ENCODE measurements around the gene ZYG11B. TPM values are rescaled to one million over a fixed set of nuclear protein-coding genes. Genes with fewer than 3 reads are reported as not detected.
"Not testable (repeated sequence)": the region's sequence is repeated elsewhere in the genome, so short reads cannot be mapped to it uniquely, and the experiment has no call there.

ZYG11B gene
- polyA plus RNA-seq, 1 experiment, result 26.1 TPM

DNA sequence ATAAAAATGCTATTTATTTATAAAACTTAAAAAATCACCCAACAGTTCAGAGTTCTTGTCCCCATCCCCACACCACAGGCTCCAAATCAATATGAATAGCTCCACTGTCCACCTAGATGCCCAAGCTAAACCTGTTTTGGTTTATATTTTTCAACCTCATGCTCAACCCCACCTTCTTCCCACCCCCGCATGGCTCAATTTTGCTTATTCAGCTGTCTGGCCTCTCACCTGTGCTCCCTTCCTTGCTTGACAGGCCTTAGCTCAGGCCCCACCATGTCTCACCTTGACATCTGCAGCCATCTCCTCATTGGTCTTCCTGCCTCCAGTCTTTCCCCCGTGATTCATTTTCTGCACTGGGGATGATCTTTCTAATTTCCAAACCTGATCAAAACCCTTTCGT, 45.9 kb upstream of the ZYG11B start:
- TF ChIP-seq, protein P1, sequence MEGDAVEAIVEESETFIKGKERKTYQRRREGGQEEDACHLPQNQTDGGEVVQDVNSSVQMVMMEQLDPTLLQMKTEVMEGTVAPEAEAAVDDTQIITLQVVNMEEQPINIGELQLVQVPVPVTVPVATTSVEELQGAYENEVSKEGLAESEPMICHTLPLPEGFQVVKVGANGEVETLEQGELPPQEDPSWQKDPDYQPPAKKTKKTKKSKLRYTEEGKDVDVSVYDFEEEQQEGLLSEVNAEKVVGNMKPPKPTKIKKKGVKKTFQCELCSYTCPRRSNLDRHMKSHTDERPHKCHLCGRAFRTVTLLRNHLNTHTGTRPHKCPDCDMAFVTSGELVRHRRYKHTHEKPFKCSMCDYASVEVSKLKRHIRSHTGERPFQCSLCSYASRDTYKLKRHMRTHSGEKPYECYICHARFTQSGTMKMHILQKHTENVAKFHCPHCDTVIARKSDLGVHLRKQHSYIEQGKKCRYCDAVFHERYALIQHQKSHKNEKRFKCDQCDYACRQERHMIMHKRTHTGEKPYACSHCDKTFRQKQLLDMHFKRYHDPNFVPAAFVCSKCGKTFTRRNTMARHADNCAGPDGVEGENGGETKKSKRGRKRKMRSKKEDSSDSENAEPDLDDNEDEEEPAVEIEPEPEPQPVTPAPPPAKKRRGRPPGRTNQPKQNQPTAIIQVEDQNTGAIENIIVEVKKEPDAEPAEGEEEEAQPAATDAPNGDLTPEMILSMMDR (IDR thresholded peaks at IDR 0.05; ENCODE audit: low read depth, low read length), result no peak
- H3K27ac ChIP-seq (ENCODE audit: low read depth, low read length), result no peak overlapping the region
- H3K27me3 ChIP-seq (ENCODE audit: control insufficient read depth, insufficient read depth, low read length), result no peaks in the 10 kb centered on the region
- DNase-seq (ENCODE audit: low read depth, low spot score), result no peak
- CTCF ChIA-PET, result interaction anchor here (0.6 kb wide), 1 partner anchor 60 kb away, joined by 5 read pairs; no protein-coding TSS in a partner anchor
- POLR2A ChIA-PET, result no interaction called here
- no peak overlapping the region for H3K4me3 ChIP-seq (ENCODE audit: low read depth, low read length)
- no peaks in the 10 kb centered on the region for H3K9me3 ChIP-seq (ENCODE audit: control insufficient read depth, insufficient read depth, low read length)

DNA sequence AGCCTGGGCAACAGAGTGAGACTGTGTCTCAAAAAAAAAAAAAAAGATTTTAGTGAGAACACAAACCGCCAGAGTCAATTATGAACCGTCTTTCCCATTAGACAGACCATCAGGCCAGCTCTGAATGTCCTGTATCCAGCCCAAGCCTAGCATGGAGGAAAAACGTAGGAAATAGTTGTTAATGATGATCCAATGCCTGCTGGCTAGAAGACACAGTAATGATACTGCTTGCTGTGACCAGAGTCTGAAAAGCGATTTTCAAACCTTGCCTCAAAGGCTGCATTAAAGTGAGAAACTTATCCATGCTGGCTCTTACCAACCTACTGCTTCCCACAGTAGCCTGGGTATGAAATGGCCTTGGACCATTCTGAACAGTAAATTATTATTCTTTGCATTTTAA, 45.1 kb upstream of the ZYG11B start:
- Histone ChIP-seq H3K27ac (ENCODE audit: low read depth, low read length) (no peak overlapping the region), H3K27me3 (ENCODE audit: control insufficient read depth, insufficient read depth, low read length) (no peaks in the 10 kb centered on the region), H3K4me3 (ENCODE audit: low read depth, low read length) (no peak overlapping the region), H3K9me3 (ENCODE audit: control insufficient read depth, insufficient read depth, low read length) (no peaks in the 10 kb centered on the region)
- ChIA-PET POLR2A (no interaction called here), CTCF (no interaction called here)
- TF ChIP-seq, protein P1 (IDR thresholded peaks at IDR 0.05; ENCODE audit: low read depth, low read length), result no peak
- DNase-seq (ENCODE audit: low read depth, low spot score), result no peak

DNA sequence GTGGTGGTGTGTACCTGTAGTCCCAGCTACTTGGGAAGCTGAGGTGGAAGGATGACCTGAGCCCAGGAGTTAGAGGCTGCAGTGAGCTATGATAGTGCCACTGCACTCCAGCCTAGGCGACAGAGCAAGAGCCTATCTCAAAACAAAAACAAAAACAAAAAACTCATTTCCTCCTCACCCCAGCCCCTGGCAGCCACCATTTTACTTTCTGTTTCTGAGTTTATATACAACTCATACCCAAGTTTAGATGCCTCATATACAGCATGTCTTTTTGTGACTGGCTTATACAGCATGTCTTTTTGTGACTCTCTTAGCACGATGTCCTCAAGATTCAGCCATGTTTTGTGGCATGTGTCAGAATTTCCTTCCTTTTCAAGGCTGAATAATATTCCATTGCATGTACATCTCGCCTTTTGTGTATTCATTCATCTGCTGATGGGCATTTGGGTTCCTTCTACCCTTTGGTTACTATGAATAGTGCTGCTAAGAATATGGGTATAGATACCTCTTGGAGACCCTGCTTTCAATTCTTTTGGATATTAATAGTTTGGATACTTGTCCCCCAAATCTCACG, 42.8 kb upstream of the ZYG11B start:
- no peak for DNase-seq (ENCODE audit: low read depth, low spot score)
- no peak overlapping the region for H3K27ac ChIP-seq (ENCODE audit: low read depth, low read length)
- H3K9me3 ChIP-seq (ENCODE audit: control insufficient read depth, insufficient read depth, low read length), result no peaks in the 10 kb centered on the region
- H3K27me3 ChIP-seq (ENCODE audit: control insufficient read depth, insufficient read depth, low read length), result no peaks in the 10 kb centered on the region
- CTCF ChIA-PET, result no interaction called here
- POLR2A ChIA-PET, result no interaction called here
- TF ChIP-seq, protein P1 (IDR thresholded peaks at IDR 0.05; ENCODE audit: low read depth, low read length), result no peak
- H3K4me3 ChIP-seq (ENCODE audit: low read depth, low read length), result no peak overlapping the region

DNA sequence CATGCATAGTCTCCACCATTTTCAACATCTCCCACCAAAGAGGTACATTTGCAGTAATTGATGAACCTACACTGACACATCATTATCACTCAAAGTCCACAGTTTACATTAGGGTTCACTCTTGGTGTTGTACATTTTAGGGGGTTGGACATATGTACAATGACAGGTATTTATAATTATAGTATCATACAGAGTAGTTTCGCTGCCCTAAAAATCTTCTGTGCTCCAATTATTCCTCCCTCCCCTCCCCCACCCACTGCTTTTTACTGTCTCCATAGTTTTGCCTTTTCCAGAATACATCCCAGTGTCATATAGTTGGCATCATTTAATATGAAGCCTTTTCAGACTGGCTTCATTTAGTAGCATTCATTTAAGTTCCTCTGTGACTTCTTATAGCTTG, 41.7 kb upstream of the ZYG11B start:
- Histone ChIP-seq H3K27ac (ENCODE audit: low read depth, low read length) (no peak overlapping the region), H3K9me3 (ENCODE audit: control insufficient read depth, insufficient read depth, low read length) (no peaks in the 10 kb centered on the region), H3K4me3 (ENCODE audit: low read depth, low read length) (no peak overlapping the region), H3K27me3 (ENCODE audit: control insufficient read depth, insufficient read depth, low read length) (no peaks in the 10 kb centered on the region)
- TF ChIP-seq, protein P1 (IDR thresholded peaks at IDR 0.05; ENCODE audit: low read depth, low read length), result no peak
- DNase-seq (ENCODE audit: low read depth, low spot score), result no peak
- ChIA-PET CTCF (interaction anchor here (0.6 to 1.3 kb wide), 4 partner anchors 10 to 787 kb away, joined by 3 to 15 read pairs (median 3); no protein-coding TSS in a partner anchor), POLR2A (no interaction called here)

DNA sequence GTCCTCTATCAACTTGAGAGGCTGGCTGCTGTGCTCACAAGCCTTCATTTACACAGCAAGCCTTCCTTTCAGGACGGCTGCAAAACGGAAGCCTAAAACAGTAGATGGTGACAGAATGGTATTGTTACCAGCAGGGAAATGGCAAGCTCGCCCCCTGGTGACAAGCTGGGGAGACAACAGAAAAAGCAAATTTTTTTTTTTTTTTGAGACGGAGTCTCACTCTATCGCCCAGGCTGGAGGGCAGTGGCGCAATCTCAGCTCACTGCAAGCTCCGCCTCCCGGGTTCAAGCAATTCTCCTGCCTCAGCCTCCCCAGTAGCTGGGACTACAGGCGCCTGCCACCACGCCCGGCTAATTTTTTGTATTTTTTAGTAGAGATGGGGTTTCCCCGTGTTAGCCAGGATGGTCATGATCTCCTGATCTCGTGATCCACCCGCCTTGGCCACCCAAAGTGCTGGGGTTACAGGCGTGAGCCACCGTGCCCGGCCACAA, 39.9 kb upstream of the ZYG11B start:
- not testable (repeated sequence) for DNase-seq (ENCODE audit: low read depth, low spot score); H3K27me3 ChIP-seq (ENCODE audit: control insufficient read depth, insufficient read depth, low read length)
- POLR2A ChIA-PET, result interaction anchor here (0.7 kb wide), 1 partner anchor 133 kb away, joined by 6 read pairs; the partner anchor contains the start of gene TUT4

More for the DNA sequence above, 39.9 kb upstream of the ZYG11B start:
- not testable (repeated sequence) for H3K9me3 ChIP-seq (ENCODE audit: control insufficient read depth, insufficient read depth, low read length); H3K4me3 ChIP-seq (ENCODE audit: low read depth, low read length); H3K27ac ChIP-seq (ENCODE audit: low read depth, low read length)
- CTCF ChIA-PET, result interaction anchor here (0.6 to 1.4 kb wide), 21 partner anchors 9 to 560 kb away, joined by 3 to 12 read pairs (median 4); partner anchors contain the start of gene CC2D1B
- TF ChIP-seq, protein P1 (IDR thresholded peaks at IDR 0.05; ENCODE audit: low read depth, low read length), result peak; percentile 85

Measured in AG04450 (cell line).